K562 (cell line): ENCODE data around the gene NOL12. TPM values are rescaled to one million over a fixed set of nuclear protein-coding genes. Genes with fewer than 3 reads are reported as not detected.

Source experiments
- BCOR ChIP-seq: fragments of 450-650 bp; IDR thresholded peaks from 2 replicates; pipeline ENCODE4 v1.6.1; 2016
- CBX8 ChIP-seq: fragments of 200-600 bp; sonication (generic); IDR thresholded peaks from 2 replicates; pipeline ENCODE4 v1.6.1; 2012; ENCODE audit warnings: borderline replicate concordance, mixed run types, low read depth, mild to moderate bottlenecking, moderate library complexity, mixed read lengths, low read length, control low read depth, inconsistent platforms; ENCODE audit not compliant: poor library complexity, severe bottlenecking; ENCODE audit errors: extremely low read depth
- CREM ChIP-seq: IDR thresholded peaks from 2 replicates; pipeline ENCODE4 v1.6.1; 2014; ENCODE audit warnings: antibody characterized with exemption, low read depth
- EP300 ChIP-seq: IDR thresholded peaks from 2 replicates; pipeline ENCODE4 v1.6.1; 2012; ENCODE audit warnings: low read length, improper control_type of control experiment
- GABPB2 ChIP-seq: fragments of 250-450 bp; sonication (Bioruptor Pico); conservative IDR thresholded peaks from 2 replicates; pipeline ENCODE4 v1.5.1; 2021; ENCODE audit warnings: mild to moderate bottlenecking
- JUN ChIP-seq, 2 experiments: sonication (generic) in 1 of 2; formaldehyde crosslinking in 1 of 2; IDR thresholded peaks; 2 replicates each; pipeline versions ENCODE4 v1.6.1 to v1.8.0; 2012 to 2022; ENCODE audit warnings: borderline replicate concordance in 2 of 2, mild to moderate bottlenecking in 2 of 2, improper control_type of control experiment in 1 of 2, low read depth in 1 of 2, low read length in 1 of 2, missing genetic modification reagents in 1 of 2
- MYBL2 ChIP-seq, 2 experiments: fragments of 450-650 bp in 1 of 2; sonication (generic) in 1 of 2; formaldehyde crosslinking in 1 of 2; IDR thresholded peaks; 2 replicates each; pipeline versions ENCODE4 v1.6.1 to v1.8.1; 2017 to 2022; ENCODE audit warnings: borderline replicate concordance in 1 of 2, inconsistent platforms in 1 of 2, low read depth in 1 of 2, mild to moderate bottlenecking in 1 of 2, missing genetic modification reagents in 1 of 2, moderate library complexity in 1 of 2
- NCOA2 ChIP-seq, 2 experiments: fragments of 450-650 bp; IDR thresholded peaks; 2 replicates each; pipeline ENCODE4 v1.6.1; 2018; ENCODE audit warnings: mild to moderate bottlenecking in 2 of 2, moderate library complexity in 1 of 2; ENCODE audit not compliant: partially characterized antibody in 2 of 2
- POLR2AphosphoS5 ChIP-seq: IDR thresholded peaks from 2 replicates; pipeline ENCODE4 v1.6.1; 2011; ENCODE audit warnings: mild to moderate bottlenecking, low read depth, low read length, moderate library complexity; ENCODE audit not compliant: control insufficient read depth, insufficient read depth
- POLR3A ChIP-seq: IDR thresholded peaks from 2 replicates; pipeline ENCODE4 v1.6.1; 2011; ENCODE audit warnings: borderline replicate concordance, mild to moderate bottlenecking, moderate library complexity; ENCODE audit not compliant: insufficient read length, insufficient read depth; ENCODE audit errors: extremely low read depth
- PTBP1 ChIP-seq: fragments of 200-400 bp; formaldehyde crosslinking; IDR thresholded peaks from 2 replicates; pipeline ENCODE4 v1.6.1; 2017; ENCODE audit warnings: low read depth, low read length
- RBBP5 ChIP-seq: fragments of 200-600 bp; sonication (generic); IDR thresholded peaks from 2 replicates; pipeline ENCODE4 v1.6.1; 2012; ENCODE audit warnings: borderline replicate concordance, mild to moderate bottlenecking, low read length, control low read depth, inconsistent platforms; ENCODE audit not compliant: insufficient read depth, poor library complexity, severe bottlenecking
- SAP30 ChIP-seq: fragments of 200-600 bp; sonication (generic); IDR thresholded peaks from 2 replicates; pipeline ENCODE4 v1.6.1; 2012; ENCODE audit warnings: borderline replicate concordance, low read depth, mild to moderate bottlenecking, moderate library complexity, low read length, control low read depth, inconsistent platforms; ENCODE audit not compliant: insufficient read depth, poor library complexity, severe bottlenecking
- SIN3A ChIP-seq, 2 experiments: fragments of 150-350 bp in 1 of 2; IDR thresholded peaks; 2 replicates each; pipeline ENCODE4 v1.6.1; 2011 to 2016; ENCODE audit warnings: borderline replicate concordance in 2 of 2, low read depth in 2 of 2, low read length in 2 of 2, mild to moderate bottlenecking in 2 of 2, moderate library complexity in 2 of 2; ENCODE audit not compliant: control insufficient read depth in 1 of 2
- UBTF ChIP-seq, 2 experiments: IDR thresholded peaks; 2 replicates each; pipeline ENCODE4 v1.6.1; 2012; ENCODE audit warnings: improper control_type of control experiment in 2 of 2, low read depth in 2 of 2, low read length in 2 of 2, borderline replicate concordance in 1 of 2
- ZEB2 ChIP-seq: fragments of 450-650 bp; IDR thresholded peaks from 2 replicates; pipeline ENCODE4 v1.6.1; 2016
- ZNF174 ChIP-seq: fragments of 250-450 bp; sonication (Bioruptor Pico); IDR thresholded peaks from 2 replicates; pipeline ENCODE4 v1.4.0; 2020; ENCODE audit warnings: mild to moderate bottlenecking
- ZNF263 ChIP-seq: sonication (generic); formaldehyde crosslinking; IDR thresholded peaks from 2 replicates; pipeline ENCODE4 v1.8.0; 2022; ENCODE audit warnings: mild to moderate bottlenecking, missing genetic modification reagents, borderline replicate concordance
- ZNF3 ChIP-seq: fragments of 250-450 bp; sonication (Bioruptor Pico); IDR thresholded peaks from 2 replicates; pipeline ENCODE4 v1.5.0; 2021; ENCODE audit warnings: mild to moderate bottlenecking, moderate library complexity
- polyA plus RNA-seq, 8 experiments: library from polyadenylated mRNA; depleted of rRNA in 4 of 8; stranded (reverse) in 5 of 8; unstranded in 3 of 8; fragments of >200 nt; fragmentation: Nextera tagmentation in 2 of 8; fragmentation: Illumina TruSeq in 1 of 8; extraction: Ambion mirVana in 2 of 8; extraction: Trizol in 1 of 8; gene quantifications; 2 replicates each; pipeline versions ENCODE4 v1.2.1 to v1.2.3, GENCODE V29; 2011 to 2014; ENCODE audit warnings: inconsistent platforms in 1 of 8, missing spikeins in 1 of 8
- total RNA-seq, 7 experiments: library from RNA; depleted of rRNA in 6 of 7; stranded (reverse); fragments of >200 nt in 6 of 7; fragmentation: Illumina TruSeq in 2 of 7; extraction: Trizol in 2 of 7; gene quantifications; 2 replicates each; pipeline versions ENCODE4 v1.2.1 to v1.2.3, GENCODE V29; 2011 to 2021; ENCODE audit warnings: low replicate concordance in 1 of 7
- TF ChIP-seq, protein P1 (sequence below): fragments of 450-650 bp; formaldehyde crosslinking; IDR thresholded peaks from 2 replicates; pipeline ENCODE4 v1.4.0; 2020; ENCODE audit warnings: mild to moderate bottlenecking, moderate library complexity

NOL12 gene
- total and polyA plus RNA-seq, 9 of the 15 experiments (the other 6 are each of a cell fraction or from before 2014, with no cell fraction given) = 2.8 to 40.9 (median 28.5) TPM

DNA sequence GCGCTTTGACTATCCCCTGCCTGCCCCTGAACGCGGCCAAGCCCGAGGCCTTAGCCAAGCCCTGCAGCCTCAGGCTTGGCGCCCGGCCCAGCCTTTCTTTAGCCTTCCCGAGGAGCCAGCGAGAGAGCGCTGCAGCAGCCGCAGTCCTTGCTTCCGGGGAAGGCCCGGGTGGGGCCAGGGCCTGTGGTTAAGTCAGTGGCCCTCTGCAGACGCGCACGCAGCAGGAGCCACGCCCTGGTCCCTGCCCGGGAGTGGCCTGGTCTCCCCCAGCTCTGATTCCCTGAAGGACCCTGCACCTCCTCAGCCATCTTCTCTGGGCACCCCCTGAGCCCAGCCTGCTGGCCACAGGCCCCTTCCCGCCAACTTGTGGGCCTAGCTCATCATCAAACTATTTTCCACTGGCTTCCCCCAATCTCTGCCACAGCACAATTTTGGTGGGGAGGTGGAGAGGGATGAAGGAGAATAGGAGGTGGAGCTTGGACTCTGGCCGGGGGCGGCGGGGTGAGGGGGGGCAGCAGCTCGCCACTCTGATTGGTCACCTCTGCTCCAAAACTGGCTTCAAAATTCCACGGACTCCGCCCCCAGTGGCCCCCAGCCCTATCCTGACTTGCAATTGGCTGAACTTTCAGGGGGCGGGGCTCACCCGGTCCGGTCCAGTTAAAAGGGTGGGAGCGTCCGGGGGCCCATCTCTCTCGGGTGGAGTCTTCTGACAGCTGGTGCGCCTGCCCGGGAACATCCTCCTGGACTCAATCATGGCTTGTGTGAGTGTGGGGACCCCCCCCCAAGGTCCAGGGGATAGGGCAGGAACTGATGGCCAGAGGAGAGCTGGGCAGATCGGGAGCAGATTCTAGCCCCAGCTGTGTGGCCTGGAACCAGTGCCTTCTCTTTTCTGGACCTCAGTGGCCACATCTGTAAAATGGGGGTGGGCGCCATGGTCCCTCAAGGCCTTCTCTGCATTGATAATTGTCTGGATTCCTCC lies 10.9 kb upstream of the NOL12 start, which contains the start of gene LGALS1 (continued):
- TF ChIP-seq SAP30 (peak; percentile 62), UBTF (IDR thresholded peaks at IDR 0.05; ENCODE audit: borderline replicate concordance in 1 of 2, low read depth in 2 of 2, low read length in 2 of 2) (peak; percentile 90 to 97), ZEB2 (no peak), POLR3A (no peak), GABPB2 (no peak), ZNF263 (CRISPR knock-in tag) (peak; percentile 96), JUN (IDR thresholded peaks at IDR 0.05; ENCODE audit: borderline replicate concordance, low read depth, low read length) (no peak; the same call in 1 of the 2 replicates), JUN (CRISPR knock-in tag; IDR thresholded peaks at IDR 0.05; ENCODE audit: borderline replicate concordance) (no peak), EP300 (no peak), SIN3A (IDR thresholded peaks at IDR 0.05; ENCODE audit: borderline replicate concordance in 2 of 2, control insufficient read depth in 1 of 2, low read depth in 2 of 2, low read length in 2 of 2) (peak in 1 of 2 experiments; percentile 29; a peak in 1 of 4 replicates), NCOA2 (IDR thresholded peaks at IDR 0.05; ENCODE audit: partially characterized antibody in 2 of 2) (no peak), ZNF174 (CRISPR knock-in tag) (no peak), POLR2AphosphoS5 (0 out of 2 replicates have a peak, but pooled peaks have one; percentile 20), RBBP5 (peak; percentile 48), PTBP1 (0 out of 2 replicates have a peak, but pooled peaks have one; percentile 72), BCOR (peak; percentile 93), CREM (peak; percentile 64), CBX8 (no peak), ZNF3 (no peak), MYBL2 (IDR thresholded peaks at IDR 0.05; ENCODE audit: low read depth) (peak; percentile 60), MYBL2 (CRISPR knock-in tag; IDR thresholded peaks at IDR 0.05; ENCODE audit: borderline replicate concordance) (no peak)
- TF ChIP-seq, protein P1, sequence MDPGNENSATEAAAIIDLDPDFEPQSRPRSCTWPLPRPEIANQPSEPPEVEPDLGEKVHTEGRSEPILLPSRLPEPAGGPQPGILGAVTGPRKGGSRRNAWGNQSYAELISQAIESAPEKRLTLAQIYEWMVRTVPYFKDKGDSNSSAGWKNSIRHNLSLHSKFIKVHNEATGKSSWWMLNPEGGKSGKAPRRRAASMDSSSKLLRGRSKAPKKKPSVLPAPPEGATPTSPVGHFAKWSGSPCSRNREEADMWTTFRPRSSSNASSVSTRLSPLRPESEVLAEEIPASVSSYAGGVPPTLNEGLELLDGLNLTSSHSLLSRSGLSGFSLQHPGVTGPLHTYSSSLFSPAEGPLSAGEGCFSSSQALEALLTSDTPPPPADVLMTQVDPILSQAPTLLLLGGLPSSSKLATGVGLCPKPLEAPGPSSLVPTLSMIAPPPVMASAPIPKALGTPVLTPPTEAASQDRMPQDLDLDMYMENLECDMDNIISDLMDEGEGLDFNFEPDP (CRISPR knock-in tag) = no peak
